ENCODE measurements around the gene HPD.

The HPD gene

DNA sequence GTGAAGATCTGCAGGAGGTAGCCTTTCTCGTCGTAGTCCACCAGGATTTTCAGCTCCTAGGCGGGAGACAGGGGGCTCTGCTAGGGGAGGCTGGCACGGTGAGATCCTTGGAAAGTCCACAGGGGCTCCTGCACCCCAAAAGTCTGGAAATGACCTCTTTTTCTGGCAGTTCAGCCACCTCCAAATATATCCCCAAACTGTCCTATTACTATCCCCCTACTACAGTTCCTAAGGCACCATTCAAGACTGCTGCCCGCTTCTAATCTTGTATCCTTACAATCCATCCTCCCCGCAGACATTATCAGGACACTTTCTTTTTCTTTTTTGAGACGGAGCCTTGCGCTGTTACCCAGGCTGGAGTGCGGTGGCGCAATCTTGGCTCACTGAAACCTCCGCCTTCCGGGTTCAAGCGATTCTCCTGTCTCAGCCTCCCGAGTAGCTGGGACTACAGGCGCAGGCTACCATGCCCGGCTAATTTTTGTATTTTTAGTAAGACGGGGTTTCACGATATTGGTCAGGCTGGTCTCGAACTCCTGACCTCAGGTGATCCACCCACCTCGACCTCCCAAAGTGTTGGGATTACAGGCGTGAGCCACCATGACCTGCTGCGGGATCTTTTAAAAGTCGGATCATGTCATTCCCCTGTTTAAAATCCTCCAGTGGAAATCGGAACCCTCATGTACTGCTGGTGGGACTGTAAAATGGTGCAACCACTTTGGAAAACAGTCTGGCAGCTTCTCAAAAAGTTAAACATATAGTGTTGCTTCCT is 18.5 kb downstream of the HPD start:
- no peak overlapping the region for H3K27ac ChIP-seq (ENCODE audit: low read length)

DNA sequence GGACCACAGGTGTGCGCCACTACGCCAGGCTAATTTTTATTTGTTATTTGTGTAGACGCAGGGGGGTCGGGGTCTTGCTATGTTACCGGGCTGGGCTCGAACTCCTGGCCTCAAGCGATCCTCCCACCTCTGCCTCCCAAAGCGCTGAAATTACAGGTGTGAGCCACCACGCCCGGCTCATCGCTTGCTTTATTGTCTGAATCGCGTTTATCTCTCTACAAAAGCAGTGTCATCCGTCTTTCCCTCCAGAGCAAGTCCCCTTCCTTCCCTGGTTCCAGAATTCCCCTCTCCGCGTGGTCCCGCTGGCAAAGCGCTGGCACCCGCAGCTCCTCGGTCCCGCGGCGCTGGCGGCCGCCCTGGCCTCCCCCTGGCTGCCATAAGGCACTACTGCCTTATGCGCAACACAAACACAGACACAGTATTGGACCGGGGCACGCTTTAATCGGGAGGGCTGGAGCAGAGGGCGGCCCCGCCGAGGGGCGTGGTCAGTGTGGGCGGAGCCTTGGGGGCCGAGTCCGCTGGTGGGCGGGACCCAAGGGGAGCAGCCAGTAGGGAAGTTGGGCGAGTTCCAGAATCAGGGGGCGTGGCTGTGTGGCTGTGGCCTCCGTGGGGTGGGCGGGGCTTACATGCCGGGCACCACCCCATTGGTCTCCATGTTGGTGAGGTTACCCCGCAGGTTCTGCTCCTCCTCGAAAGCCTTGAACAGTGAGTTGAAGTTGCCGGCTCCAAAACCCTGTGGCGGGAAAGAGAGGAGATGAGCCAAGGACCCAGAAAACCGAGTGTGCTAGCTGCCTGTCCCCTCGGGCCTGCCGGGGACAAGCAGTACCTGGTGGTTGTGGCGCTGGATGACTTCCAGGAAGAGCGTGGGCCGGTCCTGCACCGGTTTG is 19.3 kb downstream of the HPD start:
- H3K4me1 ChIP-seq (ENCODE audit: control insufficient read depth in 1 of 2, insufficient read depth in 2 of 2, low read length in 2 of 2): no peaks in the 10 kb centered on the region
- H3K9me3 ChIP-seq (ENCODE audit: control insufficient read depth in 1 of 2, low read length in 2 of 2): no peaks in the 10 kb centered on the region
- no peak overlapping the region for H3K27ac ChIP-seq (ENCODE audit: low read length)
- H3K36me3 ChIP-seq (ENCODE audit: control insufficient read depth in 1 of 2, insufficient read depth in 2 of 2, low read length in 2 of 2): no peaks in the 10 kb centered on the region
- peak overlapping the region; percentile 79 to 84 for H3K4me3 ChIP-seq (ENCODE audit: low read depth in 1 of 2, low read length in 2 of 2)
- no peaks in the 10 kb centered on the region for H3K27me3 ChIP-seq (ENCODE audit: low read depth, low read length)

More for the DNA sequence above, 18.5 kb downstream of the HPD start:
- Histone ChIP-seq H3K4me1 (ENCODE audit: control insufficient read depth in 1 of 2, insufficient read depth in 2 of 2, low read length in 2 of 2) (no peaks in the 10 kb centered on the region), H3K9me3 (ENCODE audit: control insufficient read depth in 1 of 2, low read length in 2 of 2) (no peaks in the 10 kb centered on the region), H3K27me3 (ENCODE audit: low read depth, low read length) (no peaks in the 10 kb centered on the region), H3K36me3 (ENCODE audit: control insufficient read depth in 1 of 2, insufficient read depth in 2 of 2, low read length in 2 of 2) (no peaks in the 10 kb centered on the region), H3K4me3 (ENCODE audit: low read depth in 1 of 2, low read length in 2 of 2) (peak overlapping the region; percentile 79 to 84)

DNA sequence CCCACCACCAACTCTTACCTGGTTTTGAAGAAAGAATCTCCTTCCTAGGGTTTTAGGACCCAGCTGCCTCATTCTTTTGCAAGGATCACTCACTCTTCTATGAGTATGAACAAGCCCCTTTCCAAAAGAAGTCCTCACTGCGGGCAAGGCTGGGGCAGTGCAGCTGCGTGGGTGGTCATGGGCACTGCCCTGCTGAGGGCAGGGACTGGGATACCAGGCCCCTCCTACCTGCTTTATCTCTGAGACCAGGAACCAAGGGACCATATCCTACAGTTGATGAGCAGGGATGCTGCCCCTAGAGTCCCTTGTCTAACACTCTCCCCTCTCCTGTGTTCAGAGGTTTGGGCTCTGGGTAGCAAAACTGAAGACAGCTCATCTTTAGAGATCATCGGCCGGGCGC is 20.5 kb downstream of the HPD start:
- H3K4me1 ChIP-seq (ENCODE audit: control insufficient read depth in 1 of 2, insufficient read depth in 2 of 2, low read length in 2 of 2): no peaks in the 10 kb centered on the region
- H3K27ac ChIP-seq (ENCODE audit: low read length): no peak overlapping the region
- no peak overlapping the region for H3K4me3 ChIP-seq (ENCODE audit: low read depth in 1 of 2, low read length in 2 of 2)
- H3K9me3 ChIP-seq (ENCODE audit: control insufficient read depth in 1 of 2, low read length in 2 of 2): no peaks in the 10 kb centered on the region
- H3K27me3 ChIP-seq (ENCODE audit: low read depth, low read length): no peaks in the 10 kb centered on the region
- no peaks in the 10 kb centered on the region for H3K36me3 ChIP-seq (ENCODE audit: control insufficient read depth in 1 of 2, insufficient read depth in 2 of 2, low read length in 2 of 2)

DNA sequence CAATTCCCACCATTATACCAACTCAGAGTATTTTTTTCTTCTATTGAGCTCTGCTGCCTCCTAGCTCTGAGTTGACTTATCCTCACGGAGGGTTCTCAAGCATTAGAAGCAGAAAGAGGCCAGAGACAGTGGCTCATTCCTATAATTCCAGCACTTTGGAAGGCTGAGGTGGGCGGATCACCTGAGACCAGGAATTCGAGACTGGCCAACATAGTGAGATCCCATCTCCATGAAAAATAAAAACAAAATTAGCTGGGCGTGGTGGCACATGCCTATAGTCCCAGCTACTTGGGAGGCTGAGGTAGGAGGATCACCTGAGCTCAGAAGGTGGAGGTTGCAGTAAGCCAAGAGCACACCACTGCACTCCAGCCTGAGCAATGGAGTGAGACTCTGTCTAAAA is 21.0 kb downstream of the HPD start:
- Histone ChIP-seq H3K36me3 (ENCODE audit: control insufficient read depth in 1 of 2, insufficient read depth in 2 of 2, low read length in 2 of 2) (no peaks in the 10 kb centered on the region), H3K4me3 (ENCODE audit: low read depth in 1 of 2, low read length in 2 of 2) (no peak overlapping the region), H3K4me1 (ENCODE audit: control insufficient read depth in 1 of 2, insufficient read depth in 2 of 2, low read length in 2 of 2) (no peaks in the 10 kb centered on the region), H3K27me3 (ENCODE audit: low read depth, low read length) (no peaks in the 10 kb centered on the region), H3K27ac (ENCODE audit: low read length) (no peak overlapping the region), H3K9me3 (ENCODE audit: control insufficient read depth in 1 of 2, low read length in 2 of 2) (no peaks in the 10 kb centered on the region)

DNA sequence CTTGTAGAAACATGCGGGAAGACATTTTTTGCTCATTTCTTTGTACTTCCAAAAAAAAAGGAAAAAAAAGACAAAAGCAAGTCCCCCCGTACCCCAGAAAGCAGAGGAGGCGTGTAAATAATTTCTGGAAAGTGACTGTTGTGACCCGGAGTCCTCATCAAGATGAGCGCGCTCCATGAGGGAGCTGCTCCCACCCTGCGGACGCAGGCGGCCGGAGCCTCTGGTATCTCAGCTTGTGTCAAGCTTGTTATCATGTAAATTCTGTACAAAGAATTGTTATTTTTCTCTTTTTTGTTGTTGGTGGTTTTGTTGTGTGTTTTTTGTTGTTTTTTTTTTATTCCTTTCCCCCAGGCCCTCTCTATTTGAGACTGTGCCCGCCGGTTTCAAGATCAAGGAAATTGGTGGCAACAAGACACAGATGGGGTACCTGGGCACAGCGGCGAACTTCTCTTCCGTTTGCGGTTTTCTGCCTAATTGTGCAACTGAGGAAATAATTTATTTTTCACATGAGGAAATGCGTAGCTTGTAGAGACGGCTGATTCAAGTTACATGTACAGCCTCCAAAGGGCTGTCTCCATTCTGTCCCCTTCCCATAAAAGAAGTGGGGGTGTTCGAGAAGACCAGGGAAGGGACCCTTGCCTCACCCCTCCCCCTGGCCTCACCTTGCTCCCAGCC is 27.0 kb downstream of the HPD start:
- peaks cover 0 to 9% of the 10 kb centered on the region in 2 donors for H3K4me1 ChIP-seq (ENCODE audit: control insufficient read depth in 1 of 2, insufficient read depth in 2 of 2, low read length in 2 of 2)
- no peak overlapping the region for H3K4me3 ChIP-seq (ENCODE audit: low read depth in 1 of 2, low read length in 2 of 2)
- no peak overlapping the region for H3K27ac ChIP-seq (ENCODE audit: low read length)
- H3K27me3 ChIP-seq (ENCODE audit: low read depth, low read length): no peaks in the 10 kb centered on the region
- no peaks in the 10 kb centered on the region for H3K9me3 ChIP-seq (ENCODE audit: control insufficient read depth in 1 of 2, low read length in 2 of 2)
- H3K36me3 ChIP-seq (ENCODE audit: control insufficient read depth in 1 of 2, insufficient read depth in 2 of 2, low read length in 2 of 2): peaks cover 38 to 52% of the 10 kb centered on the region in 2 donors

DNA sequence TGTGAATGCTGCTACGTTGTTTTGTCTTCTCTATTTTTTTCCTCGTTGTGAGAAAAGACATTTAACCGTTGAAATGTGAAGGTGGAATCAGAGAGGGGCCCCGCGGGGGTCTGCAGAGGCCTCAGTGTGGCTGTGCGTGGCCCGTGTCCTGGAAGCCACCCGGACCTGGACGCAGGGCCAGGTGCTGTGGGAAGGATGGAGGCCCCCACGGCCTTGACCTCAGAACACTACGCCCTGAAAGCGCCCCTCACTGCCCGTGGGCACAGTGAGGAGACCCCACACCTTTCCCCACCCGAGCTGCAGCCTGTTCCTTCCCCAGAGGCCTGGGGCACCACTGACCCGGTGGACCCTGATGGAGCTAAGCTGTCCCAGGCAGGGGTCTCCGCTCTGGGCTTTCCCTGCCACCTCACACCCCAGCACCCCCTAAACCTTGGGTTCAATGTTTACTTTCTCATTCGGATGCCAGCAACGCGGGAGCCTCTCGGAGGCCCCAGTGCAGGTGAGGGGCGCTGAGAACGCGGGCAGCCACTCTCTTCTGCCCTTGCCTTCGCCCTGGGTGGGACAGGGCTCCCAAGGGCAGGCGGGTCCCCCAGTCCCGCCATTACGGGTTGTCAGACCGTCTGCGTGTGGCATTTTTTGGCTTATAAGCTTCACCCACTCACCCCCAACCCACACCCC is 27.9 kb downstream of the HPD start:
- Histone ChIP-seq H3K4me3 (ENCODE audit: low read depth in 1 of 2, low read length in 2 of 2) (no peak overlapping the region), H3K9me3 (ENCODE audit: control insufficient read depth in 1 of 2, low read length in 2 of 2) (no peaks in the 10 kb centered on the region), H3K27ac (ENCODE audit: low read length) (no peak overlapping the region), H3K27me3 (ENCODE audit: low read depth, low read length) (no peaks in the 10 kb centered on the region), H3K4me1 (ENCODE audit: control insufficient read depth in 1 of 2, insufficient read depth in 2 of 2, low read length in 2 of 2) (peaks cover 0 to 9% of the 10 kb centered on the region in 2 donors), H3K36me3 (ENCODE audit: control insufficient read depth in 1 of 2, insufficient read depth in 2 of 2, low read length in 2 of 2) (peaks cover 38 to 60% of the 10 kb centered on the region in 2 donors)

DNA sequence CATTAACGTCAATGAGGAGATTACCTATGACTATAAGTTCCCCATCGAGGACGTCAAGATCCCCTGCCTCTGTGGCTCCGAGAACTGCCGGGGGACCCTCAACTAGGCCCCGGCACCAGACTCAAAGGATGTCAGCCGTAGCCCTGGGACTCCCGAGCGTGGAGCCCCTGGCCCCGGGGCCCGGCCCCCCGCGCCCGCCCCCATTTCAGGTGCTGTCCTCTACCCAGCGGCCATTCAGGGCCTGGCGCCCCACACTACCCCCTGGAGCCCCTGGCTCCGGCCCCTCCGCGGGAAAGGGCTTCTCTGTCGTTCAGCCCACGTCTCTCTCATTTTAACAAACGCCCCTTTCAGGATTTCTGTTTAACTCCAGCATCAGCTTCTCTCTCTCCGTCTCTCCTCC is 28.5 kb downstream of the HPD start:
- Histone ChIP-seq H3K27me3 (ENCODE audit: low read depth, low read length) (no peaks in the 10 kb centered on the region), H3K27ac (ENCODE audit: low read length) (no peak overlapping the region), H3K36me3 (ENCODE audit: control insufficient read depth in 1 of 2, insufficient read depth in 2 of 2, low read length in 2 of 2) (peaks cover 38 to 64% of the 10 kb centered on the region in 2 donors), H3K4me1 (ENCODE audit: control insufficient read depth in 1 of 2, insufficient read depth in 2 of 2, low read length in 2 of 2) (peaks cover 0 to 9% of the 10 kb centered on the region in 2 donors), H3K4me3 (ENCODE audit: low read depth in 1 of 2, low read length in 2 of 2) (no peak overlapping the region), H3K9me3 (ENCODE audit: control insufficient read depth in 1 of 2, low read length in 2 of 2) (no peaks in the 10 kb centered on the region)

DNA sequence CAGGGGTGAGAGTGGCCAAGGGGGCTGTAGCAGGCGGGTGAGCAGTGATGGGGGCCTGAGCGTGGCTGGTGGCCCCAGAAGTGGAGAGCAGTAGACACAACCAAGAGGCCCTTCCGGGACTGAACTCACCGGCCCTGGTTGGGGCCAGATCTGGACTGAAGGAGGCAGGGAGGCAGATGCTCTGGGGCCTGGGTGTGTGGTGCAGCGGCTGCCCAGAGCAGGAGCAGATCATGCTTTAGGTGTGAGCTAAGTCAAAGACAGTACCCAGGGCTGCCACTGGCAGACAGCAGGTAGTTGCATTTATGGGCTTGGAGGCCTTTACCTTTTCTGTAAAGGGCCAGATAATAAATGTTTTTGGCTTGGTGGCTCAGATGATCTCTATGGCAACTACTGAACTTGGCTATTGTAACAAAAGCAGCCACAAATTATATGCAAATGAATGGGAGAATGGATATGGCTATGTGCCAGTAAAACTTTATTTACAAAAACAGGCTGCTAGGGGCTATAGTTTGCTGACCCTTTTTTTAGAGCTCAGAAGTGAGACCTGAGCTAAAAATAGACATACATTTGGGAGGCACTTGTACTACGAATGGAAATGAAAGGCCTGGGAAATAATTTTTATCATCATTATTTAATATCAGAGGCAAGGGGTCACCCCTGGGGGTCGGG is 29.3 kb downstream of the HPD start:
- no peaks in the 10 kb centered on the region for H3K9me3 ChIP-seq (ENCODE audit: control insufficient read depth in 1 of 2, low read length in 2 of 2)
- peaks cover 38 to 67% of the 10 kb centered on the region in 2 donors for H3K36me3 ChIP-seq (ENCODE audit: control insufficient read depth in 1 of 2, insufficient read depth in 2 of 2, low read length in 2 of 2)
- H3K27ac ChIP-seq (ENCODE audit: low read length): no peak overlapping the region
- H3K4me3 ChIP-seq (ENCODE audit: low read depth in 1 of 2, low read length in 2 of 2): no peak overlapping the region
- H3K27me3 ChIP-seq (ENCODE audit: low read depth, low read length): no peaks in the 10 kb centered on the region
- peaks cover 0 to 9% of the 10 kb centered on the region in 2 donors for H3K4me1 ChIP-seq (ENCODE audit: control insufficient read depth in 1 of 2, insufficient read depth in 2 of 2, low read length in 2 of 2)

DNA sequence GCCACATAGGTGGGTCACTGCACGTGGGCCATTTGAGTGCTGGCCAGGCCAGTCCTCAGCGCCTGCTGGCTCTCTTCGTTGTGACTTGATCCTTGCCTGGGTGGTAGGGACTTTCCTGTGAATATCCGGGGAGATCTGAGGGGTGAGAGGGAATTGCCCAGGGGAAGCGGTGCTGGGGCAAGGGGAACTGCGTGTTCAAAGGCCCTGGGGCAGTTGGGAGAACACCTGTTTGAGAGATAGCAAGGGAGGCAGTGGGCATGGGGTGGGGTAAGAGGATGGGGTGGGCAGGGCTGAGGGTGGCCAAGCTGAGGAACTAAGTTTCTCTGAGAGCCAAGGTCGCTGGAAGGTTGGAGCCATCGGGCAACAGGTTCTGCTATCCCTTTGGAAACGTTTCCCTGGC is 29.8 kb downstream of the HPD start:
- Histone ChIP-seq H3K4me3 (ENCODE audit: low read depth in 1 of 2, low read length in 2 of 2) (no peak overlapping the region), H3K36me3 (ENCODE audit: control insufficient read depth in 1 of 2, insufficient read depth in 2 of 2, low read length in 2 of 2) (peaks cover 39 to 71% of the 10 kb centered on the region in 2 donors), H3K27me3 (ENCODE audit: low read depth, low read length) (no peaks in the 10 kb centered on the region), H3K9me3 (ENCODE audit: control insufficient read depth in 1 of 2, low read length in 2 of 2) (no peaks in the 10 kb centered on the region), H3K27ac (ENCODE audit: low read length) (no peak overlapping the region), H3K4me1 (ENCODE audit: control insufficient read depth in 1 of 2, insufficient read depth in 2 of 2, low read length in 2 of 2) (peaks cover 0 to 9% of the 10 kb centered on the region in 2 donors)

DNA sequence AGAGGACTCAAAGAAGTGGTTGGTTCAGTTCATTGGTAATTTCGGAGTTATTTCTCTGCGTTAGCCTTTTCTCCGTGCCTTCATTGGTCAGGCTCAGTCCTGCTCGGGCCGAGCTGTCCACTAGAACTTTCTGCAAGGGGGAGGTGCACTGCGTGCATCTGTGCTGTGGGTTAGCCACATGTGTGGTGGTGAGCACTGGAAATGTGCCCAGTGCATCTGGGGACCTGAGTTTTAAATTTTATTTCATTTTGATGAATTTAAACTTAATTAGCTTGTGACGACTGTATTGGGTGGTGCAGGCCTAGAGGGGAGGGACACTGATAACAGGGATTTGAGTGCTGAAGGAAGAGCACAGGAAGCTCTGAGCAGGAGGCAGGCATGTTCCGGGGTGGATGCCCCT is 30.4 kb downstream of the HPD start:
- H3K4me1 ChIP-seq (ENCODE audit: control insufficient read depth in 1 of 2, insufficient read depth in 2 of 2, low read length in 2 of 2): peaks cover 0 to 9% of the 10 kb centered on the region in 2 donors
- no peaks in the 10 kb centered on the region for H3K27me3 ChIP-seq (ENCODE audit: low read depth, low read length)
- H3K4me3 ChIP-seq (ENCODE audit: low read depth in 1 of 2, low read length in 2 of 2): no peak overlapping the region
- no peak overlapping the region for H3K27ac ChIP-seq (ENCODE audit: low read length)
- no peaks in the 10 kb centered on the region for H3K9me3 ChIP-seq (ENCODE audit: control insufficient read depth in 1 of 2, low read length in 2 of 2)
- peaks cover 43 to 76% of the 10 kb centered on the region in 2 donors for H3K36me3 ChIP-seq (ENCODE audit: control insufficient read depth in 1 of 2, insufficient read depth in 2 of 2, low read length in 2 of 2)
